ENCODE data around the gene ZNF277.

Gene ZNF277

DNA sequence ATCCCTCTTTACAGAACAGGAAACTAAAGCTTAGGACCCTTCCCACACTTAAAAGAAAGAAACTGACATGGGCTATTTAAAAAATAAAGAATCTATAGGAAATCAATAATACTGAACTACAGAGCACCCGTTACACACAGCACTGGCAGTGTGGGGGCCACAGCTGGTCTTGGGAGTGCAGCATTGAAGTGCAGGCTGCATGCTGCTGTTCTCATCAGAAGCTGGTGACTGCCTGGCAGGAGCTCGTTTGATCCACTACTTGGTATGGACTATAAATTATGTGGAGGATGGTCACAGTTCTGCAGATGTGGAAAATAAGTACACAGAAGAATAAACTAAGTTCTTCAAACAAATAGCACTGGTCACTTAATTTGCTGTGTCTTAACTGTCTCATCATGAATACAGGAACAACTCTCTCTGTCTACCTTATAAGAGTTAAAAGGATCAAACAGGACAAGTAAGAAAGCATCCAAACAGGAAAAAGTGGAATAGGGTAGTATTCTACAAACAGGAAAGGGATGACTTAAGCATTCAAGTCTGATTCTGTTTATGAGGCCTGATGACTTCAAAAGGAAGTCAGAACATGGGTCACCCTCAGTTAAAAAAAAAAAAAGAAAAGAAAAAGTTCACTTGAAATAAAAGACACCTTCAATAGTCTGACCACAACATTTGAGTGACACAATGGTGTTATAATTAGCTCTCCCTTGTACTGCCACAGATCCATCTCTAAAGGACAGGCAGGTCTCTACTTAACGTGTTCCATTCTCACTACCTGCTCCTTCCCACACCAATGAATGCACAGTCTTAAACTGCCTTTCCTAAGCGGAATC lies 21.3 kb upstream of the ZNF277 start:
- no peak for DNase-seq

DNA sequence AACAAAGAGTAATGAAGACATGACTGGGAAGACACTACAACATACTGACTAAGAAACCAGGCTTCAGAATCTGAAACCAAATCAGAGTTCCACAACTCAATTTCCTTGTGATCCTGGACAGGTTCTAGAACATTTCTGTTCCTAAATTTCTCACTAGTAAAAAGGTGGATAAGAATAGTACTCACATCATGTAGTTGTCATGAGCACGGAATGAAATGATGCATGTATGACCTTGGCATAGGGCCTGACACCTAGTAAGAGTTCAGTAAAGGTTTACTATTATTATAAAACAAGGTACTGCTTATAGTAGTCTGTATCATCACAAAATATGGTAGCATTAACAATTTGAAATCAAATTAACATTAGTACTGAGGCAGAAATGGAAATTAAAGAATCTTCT lies 20.2 kb upstream of the ZNF277 start:
- no peak for DNase-seq

DNA sequence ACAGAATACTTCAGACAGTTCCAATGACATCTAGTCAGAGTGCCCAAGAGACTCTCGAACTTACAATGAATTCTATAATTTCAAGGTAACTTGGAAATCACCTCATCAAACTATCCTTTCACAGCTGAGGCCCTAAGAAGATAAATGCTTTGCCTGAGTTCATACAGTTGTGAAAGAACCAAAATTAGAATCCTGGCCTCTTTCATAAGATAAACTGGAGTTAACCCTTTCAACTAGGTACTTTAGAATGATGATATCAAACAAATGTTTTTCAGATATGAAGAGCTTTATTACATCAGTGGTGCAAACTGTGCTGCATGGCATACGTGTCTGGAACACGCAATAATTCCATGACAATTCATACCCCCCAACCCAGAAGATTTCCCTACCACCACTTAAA lies 18.2 kb upstream of the ZNF277 start:
- DNase-seq: no peak

DNA sequence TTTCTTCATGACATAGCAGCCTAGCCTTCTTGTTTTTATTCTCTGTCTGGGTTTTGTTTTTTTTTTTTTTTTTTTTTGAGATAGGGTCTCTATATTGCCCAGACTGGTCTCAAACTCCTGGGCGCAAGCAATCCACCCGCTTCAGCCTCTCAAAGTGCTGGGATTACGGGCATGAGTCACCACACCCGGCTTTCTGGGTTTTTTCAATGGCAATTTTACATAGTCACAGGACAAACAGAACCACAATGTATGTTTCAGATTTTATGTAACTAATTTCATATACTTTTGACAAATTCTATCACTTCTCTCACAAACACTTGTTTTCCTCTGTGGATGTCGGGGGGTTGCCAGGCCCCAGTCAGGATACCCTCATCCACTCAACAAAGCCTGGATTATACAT lies 16.8 kb upstream of the ZNF277 start:
- no peak for DNase-seq

DNA sequence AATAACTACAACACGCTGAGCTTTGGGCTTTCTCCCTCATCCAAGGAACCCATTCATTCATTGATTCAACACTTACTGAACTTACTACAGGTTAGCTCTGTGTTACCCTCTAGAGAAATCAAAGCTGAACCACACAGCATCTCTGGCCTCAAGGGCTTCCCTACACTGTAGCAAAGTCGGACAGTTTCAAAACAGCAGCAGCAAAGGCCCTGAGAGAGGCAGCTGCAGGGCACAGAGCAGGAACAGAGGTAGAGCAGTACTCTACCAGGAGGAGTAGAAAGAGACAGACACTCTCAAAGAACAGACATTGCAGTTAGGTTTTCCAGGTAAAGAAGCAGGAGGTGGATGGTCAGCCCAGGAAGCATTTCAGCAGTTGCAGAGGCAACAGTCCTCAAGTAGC lies 16.4 kb upstream of the ZNF277 start:
- no peak for DNase-seq

DNA sequence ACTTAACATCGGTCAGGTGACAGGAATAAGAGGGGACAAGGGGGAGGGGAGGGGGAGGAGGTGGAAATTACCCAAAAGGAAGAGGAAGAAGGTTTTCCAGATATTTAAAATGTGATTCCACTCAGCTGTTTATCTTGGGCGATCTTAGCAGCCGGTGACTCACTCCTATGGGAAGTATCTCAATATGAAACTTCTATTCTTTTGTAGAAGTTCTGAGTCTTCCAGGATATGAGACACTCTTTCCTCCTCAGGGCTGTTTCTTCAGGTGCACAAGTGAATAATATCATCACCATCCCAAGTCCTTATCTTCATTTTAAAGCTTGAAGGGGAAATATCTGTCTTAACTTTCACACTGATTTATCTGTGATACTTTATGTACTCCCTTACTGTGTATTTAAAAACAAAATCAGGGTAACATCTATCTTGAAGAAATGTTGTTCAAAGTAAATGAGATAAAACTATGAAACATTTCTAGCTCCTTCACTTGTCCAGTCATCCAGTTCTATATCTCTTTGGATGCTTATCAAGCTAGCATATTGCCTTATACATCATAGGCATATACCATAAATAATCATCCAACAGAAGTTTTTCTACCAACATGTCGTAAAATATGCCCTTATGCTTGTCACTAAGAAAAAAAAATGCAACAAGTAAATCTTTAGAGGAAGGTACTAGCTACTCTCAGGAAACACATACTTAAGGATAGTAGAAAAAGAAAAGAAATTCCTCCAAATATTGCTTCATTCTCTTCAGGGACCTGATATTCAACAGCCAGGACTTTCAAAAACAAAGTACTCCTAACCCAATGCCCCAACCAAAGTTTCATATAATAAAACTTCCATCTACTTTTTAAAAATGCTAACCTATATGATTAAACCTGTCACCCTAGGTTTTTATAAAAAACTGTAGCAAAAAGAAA lies 14.0 kb upstream of the ZNF277 start:
- no peak for DNase-seq

DNA sequence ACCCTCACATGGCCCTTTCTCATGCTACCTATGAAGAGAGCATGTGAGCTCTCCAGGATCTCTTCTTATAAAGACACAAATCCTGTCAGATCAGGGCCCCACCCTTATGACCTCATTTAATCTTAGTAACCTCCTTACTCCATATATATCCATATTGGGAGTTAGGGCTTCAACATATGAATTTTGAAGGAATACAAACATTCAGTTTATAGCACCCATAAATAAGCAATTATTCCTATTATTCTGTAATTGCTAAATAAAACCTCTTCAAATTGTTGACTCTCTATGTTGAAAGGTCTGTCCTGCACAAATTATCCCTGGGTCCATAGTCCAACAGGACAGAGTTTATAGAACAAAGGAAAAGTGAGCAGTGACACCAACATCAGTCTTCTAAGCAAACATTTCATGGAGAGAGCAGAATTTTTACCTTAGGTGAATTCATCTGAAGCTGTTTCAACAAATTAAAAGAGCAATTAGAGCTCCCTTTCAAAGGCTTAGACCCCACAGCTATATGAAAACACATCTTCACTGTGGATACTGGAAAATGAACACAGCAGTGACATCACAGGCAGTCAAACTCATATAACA lies 12.5 kb upstream of the ZNF277 start:
- DNase-seq: no peak

DNA sequence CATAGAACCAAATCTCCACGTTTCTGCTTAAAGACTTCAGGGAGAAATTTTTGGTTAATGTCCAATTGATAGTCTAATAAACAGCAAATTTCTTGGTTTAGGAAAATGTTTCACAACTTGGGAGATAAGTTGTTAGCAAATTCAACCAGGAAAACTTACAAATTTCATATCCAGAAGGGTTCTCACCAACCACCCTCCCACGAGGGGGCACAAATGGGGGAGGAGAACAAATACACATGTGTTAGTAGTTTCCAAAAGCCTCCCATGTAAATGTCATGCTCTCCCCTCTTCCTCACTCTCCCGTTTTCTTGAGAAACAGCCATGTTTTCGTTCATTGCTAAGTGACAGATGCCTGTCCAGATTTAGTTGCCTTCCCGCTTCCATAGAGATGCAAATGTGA lies 10.8 kb upstream of the ZNF277 start:
- DNase-seq: no peak

DNA sequence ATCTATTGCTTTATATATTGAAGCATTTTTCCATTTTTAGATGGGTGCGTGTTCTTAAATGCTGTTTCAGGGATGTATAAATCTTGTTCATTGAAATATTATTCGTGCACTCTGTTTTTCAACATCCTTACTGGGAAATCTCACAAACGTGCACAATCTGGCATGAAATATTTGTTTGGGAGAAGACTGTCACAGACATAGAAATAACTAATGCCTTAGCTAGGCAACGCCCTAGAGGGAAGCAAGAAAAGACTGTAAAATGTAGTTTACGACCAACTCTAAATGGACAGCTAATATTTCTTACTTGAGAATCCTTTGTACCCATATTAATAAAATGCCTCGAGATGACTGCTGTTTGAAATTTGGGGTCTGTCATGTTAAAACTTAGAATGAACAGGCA lies 9.2 kb upstream of the ZNF277 start:
- DNase-seq: no peak

DNA sequence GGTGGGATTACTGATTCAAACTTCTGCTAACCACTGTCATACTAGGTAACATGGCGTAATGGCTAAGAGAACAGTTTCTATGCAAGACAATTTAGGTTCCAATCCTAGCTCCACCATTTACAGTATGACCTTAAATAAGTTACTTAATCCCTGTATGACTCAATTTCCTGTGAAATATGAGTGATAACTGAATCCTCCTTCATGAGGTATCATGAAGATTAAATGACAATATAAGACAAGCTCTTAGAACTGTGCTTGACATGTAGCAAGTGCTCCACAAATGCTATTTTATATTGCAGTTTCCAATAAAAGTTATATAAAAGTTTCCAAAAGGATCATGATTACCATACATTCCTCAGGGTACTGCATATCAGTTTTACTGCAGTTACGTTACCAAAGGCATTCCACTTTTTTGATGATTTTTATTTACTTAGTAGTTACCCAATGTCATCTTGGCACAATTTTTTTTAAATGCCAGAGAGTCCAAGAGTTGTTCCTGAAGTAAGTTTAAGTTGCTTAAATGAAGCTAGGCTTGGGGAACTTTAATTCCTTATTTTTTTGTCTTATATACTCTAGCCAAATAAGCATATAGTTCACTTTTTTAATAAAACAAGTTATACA lies 7.3 kb upstream of the ZNF277 start:
- DNase-seq: no peak

DNA sequence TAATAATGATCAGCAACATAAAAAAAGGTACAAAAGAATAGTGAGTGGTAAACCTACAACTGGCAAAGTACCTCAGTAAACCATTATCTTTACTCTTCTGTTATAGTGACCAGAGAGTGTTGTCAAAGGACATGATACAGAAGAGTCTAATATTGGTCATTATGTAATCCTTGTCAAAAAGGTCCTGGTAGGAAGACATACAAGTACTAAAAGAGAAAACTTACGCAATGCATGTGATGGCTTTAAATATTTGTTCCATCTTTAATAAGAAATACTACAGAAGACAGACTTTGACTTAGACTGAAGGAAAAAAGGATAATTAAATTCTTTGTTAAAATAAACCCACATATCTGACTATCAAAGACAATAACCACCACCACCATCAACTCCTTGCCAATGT lies 6.8 kb upstream of the ZNF277 start:
- no peak for DNase-seq

DNA sequence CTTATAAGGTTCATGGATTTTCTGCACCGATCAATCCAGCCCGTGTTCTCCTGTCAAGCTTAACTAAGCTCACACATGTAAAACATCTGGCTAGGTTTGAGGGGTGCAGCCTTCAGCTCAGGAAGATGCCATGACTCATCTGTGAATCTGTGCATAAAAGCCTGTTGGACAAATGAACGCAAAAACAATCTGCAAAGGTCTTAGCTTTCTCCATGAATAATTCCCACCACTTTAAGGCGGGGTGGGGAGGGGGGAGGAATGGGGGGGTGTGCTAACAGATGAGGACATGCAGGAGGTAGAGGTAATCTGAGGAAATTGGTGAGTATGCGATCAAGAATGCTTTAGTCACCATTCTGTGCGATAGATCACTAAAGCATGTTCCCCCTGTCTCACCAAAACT lies 5.1 kb upstream of the ZNF277 start:
- DNase-seq: no peak

DNA sequence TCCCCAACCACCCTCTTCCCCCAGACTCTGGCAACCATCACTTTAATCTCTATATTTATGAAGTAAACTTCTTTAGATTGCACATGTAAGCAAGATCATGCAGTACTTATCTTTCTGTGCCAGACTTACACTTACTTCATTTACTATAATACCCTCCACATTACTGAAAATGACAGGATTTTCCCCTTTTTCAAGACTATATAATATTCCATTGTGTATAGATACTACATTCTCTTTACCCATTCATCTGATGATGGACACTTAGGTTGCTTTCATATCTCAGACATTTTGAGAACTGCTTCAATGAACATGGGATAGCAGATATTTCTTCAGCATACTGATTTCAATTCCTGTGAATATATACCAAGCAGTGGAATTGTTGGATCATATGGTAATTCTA lies 4.7 kb upstream of the ZNF277 start:
- DNase-seq: no peak

DNA sequence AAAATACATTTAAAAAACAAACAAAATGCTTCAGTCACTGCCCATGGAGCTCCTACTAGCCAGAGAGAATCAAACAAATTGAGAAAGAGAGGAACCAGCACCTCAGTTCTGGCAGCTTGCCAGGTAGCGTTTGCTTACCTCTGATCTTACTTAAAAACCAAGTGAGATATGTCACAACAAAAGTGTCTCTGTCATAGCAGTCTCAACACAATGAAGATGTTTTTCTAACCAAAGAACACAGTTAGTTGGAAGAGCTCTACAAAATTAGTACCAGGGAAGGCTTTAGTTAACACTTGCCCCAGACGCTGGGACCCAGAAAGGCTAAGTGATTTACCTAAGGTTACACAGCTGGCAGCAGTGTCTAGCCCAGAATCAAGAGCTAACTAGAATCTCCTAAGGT lies 3.7 kb upstream of the ZNF277 start:
- DNase-seq: peak; percentile 1

DNA sequence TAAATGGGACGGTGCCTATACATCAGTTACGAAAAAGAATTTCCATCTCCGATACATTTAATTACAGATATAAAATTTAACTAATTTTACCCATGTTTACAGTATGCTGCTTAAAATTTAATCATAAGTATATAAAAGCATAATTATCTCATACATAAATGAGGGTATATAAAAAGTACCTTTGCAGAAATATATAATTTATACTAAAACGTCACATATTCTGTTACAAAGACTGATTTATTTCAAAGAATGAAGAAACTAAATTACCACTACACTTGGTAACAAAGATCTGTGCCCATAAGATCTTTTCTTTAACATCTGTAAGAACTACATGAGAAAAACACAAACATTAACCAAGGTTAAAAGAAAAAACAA lies 3.1 kb upstream of the ZNF277 start:
- DNase-seq: no peak

DNA sequence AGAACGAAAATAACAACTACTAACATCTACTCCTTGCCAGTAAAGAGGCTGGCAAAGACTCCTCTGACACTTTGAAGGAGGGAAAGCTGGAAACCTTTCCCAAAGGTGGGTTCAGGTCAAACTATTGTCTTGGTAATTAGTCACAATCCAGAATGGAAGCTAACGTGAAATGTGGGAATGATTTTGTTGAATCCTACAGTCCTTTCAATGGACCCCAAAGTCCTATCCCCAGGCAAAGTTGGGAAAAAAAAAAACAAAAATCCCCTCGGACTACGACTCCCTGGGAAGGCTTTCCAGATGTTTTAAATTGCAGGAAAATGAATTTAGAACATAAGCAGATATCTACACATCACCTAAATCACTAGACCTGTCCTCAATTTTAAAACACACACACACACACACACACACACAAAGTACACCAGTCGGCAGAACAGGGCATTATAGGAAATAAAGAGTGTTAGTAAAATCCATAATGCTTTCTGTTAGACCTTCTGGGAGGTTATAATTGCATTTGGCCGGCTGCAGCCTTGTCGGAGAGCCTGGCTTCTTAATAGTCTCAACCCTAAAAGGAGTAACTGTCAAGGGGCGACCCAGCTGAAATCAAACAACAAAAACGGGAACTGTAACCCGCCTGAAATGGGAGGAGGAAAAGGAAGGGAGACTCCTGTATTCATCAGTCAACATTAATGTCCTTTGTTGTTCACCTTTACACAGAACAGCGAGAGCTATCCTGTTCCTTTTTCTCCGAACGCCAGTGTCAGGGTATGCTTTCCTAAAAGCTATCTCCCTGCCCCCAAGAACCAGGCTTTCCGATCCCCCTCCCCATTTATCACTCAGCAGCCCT lies 1.8 kb upstream of the ZNF277 start:
- DNase-seq: no peak

DNA sequence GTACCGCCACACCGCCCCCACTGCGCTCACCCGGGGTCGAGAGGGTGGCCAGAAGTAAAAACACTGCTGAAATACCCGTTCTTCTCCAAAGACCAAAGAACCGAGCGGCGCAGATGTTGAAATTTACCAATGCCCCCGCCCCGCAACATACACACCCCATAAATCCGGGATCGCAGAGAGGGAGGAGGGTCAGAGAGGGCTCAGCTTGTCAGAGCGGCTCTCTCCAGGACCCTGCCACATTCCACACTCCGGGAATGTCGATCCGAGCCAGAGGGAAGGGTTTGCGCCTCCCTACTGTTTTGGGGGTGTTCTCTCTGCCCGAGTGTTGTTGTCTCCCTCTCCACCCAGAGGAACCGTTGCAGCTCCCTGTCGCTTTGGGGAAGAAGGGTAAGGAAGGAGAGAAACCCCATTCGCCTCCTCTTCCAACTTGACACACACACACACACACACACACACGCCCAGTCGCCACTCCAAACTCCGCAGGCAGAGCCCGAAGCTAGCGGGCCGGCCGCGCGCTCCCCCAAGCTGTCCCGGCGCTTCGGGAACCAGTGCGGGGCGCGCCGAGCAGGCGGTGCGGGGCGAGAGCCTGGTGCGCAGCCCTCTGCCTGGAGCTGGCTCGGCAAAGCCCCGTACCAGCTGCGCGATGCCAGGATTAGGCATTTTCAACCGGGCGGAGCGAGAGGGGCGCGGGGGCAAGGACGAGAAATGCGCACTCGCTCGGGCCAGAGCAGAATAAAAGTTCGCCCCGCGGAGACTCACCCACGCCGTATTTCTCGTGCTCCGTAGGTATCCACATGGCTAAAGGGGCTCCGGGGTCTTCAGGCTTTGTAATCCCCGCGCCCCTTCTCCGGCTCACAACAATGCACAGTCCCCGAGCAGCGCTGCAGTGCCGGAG lies 905 bp upstream of the ZNF277 start:
- peak; percentile 39 for DNase-seq

DNA sequence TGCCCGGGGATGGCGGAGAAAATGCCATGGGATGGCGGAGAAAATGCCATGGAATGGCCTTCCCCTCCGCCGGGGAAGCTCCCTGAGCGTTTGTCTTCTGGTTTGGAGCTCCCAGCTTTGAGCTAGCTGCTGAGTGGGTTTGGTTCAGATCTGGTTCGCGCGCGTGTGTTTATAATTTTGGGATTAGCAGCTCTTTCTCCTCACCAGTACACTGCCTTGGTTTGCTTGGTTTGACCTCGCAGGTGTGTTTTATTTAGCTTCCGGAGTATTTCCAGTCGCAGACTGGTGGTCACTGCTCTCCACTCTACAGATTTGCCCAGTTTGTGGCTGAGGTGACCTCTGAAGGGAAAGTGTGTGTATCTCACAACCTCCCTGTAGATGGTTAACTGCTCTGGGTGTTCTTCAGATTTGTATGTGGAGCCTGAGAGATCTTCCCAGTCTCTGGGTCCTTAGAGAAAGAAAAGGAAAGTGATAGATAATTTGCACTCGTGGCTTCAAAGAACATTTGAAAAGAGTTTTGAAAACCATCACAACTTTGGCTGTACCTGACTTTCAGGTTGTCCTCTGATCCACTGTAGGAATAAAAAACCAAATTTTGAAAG lies 597 bp downstream of the ZNF277 start:
- DNase-seq: no peak

DNA sequence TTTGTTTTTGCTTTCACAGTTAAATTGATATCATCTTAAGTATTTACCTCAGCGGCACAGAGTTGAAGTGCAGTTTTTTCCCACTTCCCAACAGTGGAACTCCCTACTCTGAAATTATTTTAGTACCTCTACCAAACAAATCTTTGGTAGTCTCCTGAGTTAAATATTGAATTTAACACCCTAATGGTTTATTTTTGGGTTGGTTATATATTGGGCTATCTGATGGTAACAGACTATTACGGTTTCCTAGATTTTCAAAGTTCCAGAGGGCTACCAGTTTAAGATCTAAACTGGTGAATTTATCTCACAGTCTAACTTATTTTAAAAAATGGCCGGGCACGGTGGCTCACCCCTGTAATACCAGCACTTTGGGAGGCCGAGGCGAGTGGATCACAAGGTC lies 1.3 kb downstream of the ZNF277 start:
- no peak for DNase-seq

DNA sequence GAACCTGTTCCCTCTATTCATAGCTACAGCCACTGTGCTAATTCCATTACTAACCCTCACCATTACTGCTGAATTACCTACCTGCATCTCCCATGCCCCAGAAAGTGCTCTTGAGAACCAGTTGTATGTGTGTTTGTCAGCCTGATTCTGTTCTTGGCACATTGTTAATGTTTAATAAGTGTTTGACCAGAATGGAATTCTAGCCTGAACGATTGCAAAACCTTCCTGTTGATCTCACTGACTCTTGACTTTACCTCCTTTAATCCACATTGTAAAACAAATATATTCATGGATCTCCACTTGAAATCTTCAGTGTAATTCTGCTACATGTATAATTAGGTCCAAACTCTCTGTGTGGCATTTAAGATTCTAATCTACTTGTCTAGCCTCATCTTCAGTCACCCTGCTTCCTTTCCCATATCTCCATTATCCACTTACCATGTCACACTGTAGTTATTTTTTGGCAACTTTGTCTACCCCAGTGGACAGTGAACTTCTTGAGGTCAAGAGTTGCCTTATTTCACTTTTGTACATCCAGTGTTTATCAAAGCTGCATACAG lies 4.9 kb downstream of the ZNF277 start:
- DNase-seq: no peak

DNA sequence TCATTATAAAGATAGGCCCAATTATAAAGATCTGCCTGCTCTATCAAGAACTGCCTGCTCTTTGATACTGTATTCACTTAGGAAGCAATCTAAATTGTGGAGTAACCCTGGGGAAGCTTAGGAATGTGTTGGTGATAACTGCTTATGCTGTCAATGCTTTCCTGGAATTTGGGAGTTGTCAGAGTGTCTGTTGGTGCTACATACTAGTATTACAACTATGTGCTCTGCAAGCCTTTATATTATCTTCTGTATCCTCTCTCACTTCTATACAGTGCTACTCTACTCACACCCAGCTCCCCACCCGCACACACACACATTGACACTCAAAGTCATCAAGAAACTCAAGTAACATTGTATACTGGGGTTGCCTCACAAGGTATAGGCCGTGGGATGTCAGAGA lies 6.1 kb downstream of the ZNF277 start:
- no peak for DNase-seq
